H9 (cell line): Measurements from ENCODE around the gene ZBTB43. TPM values are rescaled to one million over a fixed set of nuclear protein-coding genes. Genes with fewer than 3 reads are reported as not detected.

Experiments
- DNase-seq: peaks from one replicate; pipeline ENCODE4 v3.0.0-alpha.2; 2017
- H2AFZ ChIP-seq: one replicate; pipeline ENCODE4 v1.6.1; 2013; ENCODE audit warnings: mild to moderate bottlenecking, low read length, control low read depth, moderate library complexity
- H2AK5ac ChIP-seq: 2 replicates; pipeline ENCODE4 v1.6.1; 2013; ENCODE audit warnings: low read length, control low read depth, mixed read lengths; ENCODE audit not compliant: insufficient read length
- H2BK120ac ChIP-seq: one replicate; pipeline ENCODE4 v1.6.1; 2013; ENCODE audit warnings: low read depth, mild to moderate bottlenecking, low read length, control low read depth, inconsistent platforms; ENCODE audit not compliant: poor library complexity, severe bottlenecking
- H2BK12ac ChIP-seq: 2 replicates; pipeline ENCODE4 v1.6.1; 2013; ENCODE audit warnings: low read length, control low read depth, mixed read lengths, low read depth; ENCODE audit not compliant: insufficient read length
- H2BK15ac ChIP-seq: 2 replicates; pipeline ENCODE4 v1.6.1; 2013; ENCODE audit warnings: low read depth, low read length, control low read depth
- H2BK20ac ChIP-seq: one replicate; pipeline ENCODE4 v1.6.1; 2013; ENCODE audit warnings: low read depth, mild to moderate bottlenecking, low read length, control low read depth, inconsistent platforms; ENCODE audit not compliant: poor library complexity, severe bottlenecking
- H2BK5ac ChIP-seq: 2 replicates; pipeline ENCODE4 v1.6.1; 2013; ENCODE audit warnings: low read length, control low read depth, mixed read lengths; ENCODE audit not compliant: insufficient read length
- H3K14ac ChIP-seq: 2 replicates; pipeline ENCODE4 v1.6.1; 2013; ENCODE audit warnings: low read length, control low read depth; ENCODE audit not compliant: insufficient read depth
- H3K18ac ChIP-seq: 2 replicates; pipeline ENCODE4 v1.6.1; 2013; ENCODE audit warnings: low read depth, mild to moderate bottlenecking, mixed read lengths, low read length, control low read depth; ENCODE audit not compliant: insufficient read length
- H3K23ac ChIP-seq: 2 replicates; pipeline ENCODE4 v1.6.1; 2013; ENCODE audit warnings: low read length, control low read depth, mixed read lengths, low read depth; ENCODE audit not compliant: insufficient read length
- H3K23me2 ChIP-seq: 2 replicates; pipeline ENCODE4 v1.6.1; 2013; ENCODE audit warnings: low read depth, mild to moderate bottlenecking, mixed read lengths, low read length, control low read depth; ENCODE audit not compliant: insufficient read length, poor library complexity, severe bottlenecking
- H3K27ac ChIP-seq: 2 replicates; pipeline ENCODE4 v1.5.1; 2013; ENCODE audit warnings: low read length, control low read depth, mixed read lengths, low read depth; ENCODE audit not compliant: insufficient read length
- H3K27me3 ChIP-seq: 2 replicates; pipeline ENCODE4 v1.6.1; 2013; ENCODE audit warnings: low read length, control low read depth, inconsistent platforms; ENCODE audit not compliant: insufficient read depth
- H3K4ac ChIP-seq: 2 replicates; pipeline ENCODE4 v1.6.1; 2013; ENCODE audit warnings: low read depth, mild to moderate bottlenecking, control low read depth, inconsistent platforms, low read length, moderate library complexity
- H3K4me1 ChIP-seq: 2 replicates; pipeline ENCODE4 v1.6.1; 2013; ENCODE audit warnings: low read length, control low read depth, inconsistent platforms; ENCODE audit not compliant: insufficient read depth
- H3K4me2 ChIP-seq: 2 replicates; pipeline ENCODE4 v1.6.1; 2013; ENCODE audit warnings: low read length, control low read depth, mixed read lengths; ENCODE audit not compliant: insufficient read length, insufficient read depth
- H3K56ac ChIP-seq: 2 replicates; pipeline ENCODE4 v1.6.1; 2013; ENCODE audit warnings: low read depth, mild to moderate bottlenecking, mixed read lengths, low read length, control low read depth; ENCODE audit not compliant: insufficient read length
- H3K79me1 ChIP-seq: 2 replicates; pipeline ENCODE4 v1.6.1; 2013; ENCODE audit warnings: low read depth, mild to moderate bottlenecking, moderate library complexity, low read length, control low read depth, inconsistent platforms; ENCODE audit not compliant: insufficient read depth, poor library complexity, severe bottlenecking
- H3K79me2 ChIP-seq: 2 replicates; pipeline ENCODE4 v1.6.1; 2013; ENCODE audit warnings: low read length, control low read depth, inconsistent platforms; ENCODE audit not compliant: insufficient read depth
- H3K9ac ChIP-seq: 2 replicates; pipeline ENCODE4 v1.6.1; 2013; ENCODE audit warnings: low read length, control low read depth, mixed read lengths; ENCODE audit not compliant: insufficient read length; ENCODE audit errors: extremely low read depth
- H3K9me3 ChIP-seq: one replicate; pipeline ENCODE4 v1.6.1; 2013; ENCODE audit warnings: low read depth, low read length, inconsistent platforms; ENCODE audit not compliant: control insufficient read depth
- H3T11ph ChIP-seq: one replicate; pipeline ENCODE4 v1.6.1; 2013; ENCODE audit warnings: mild to moderate bottlenecking, low read length, control low read depth, inconsistent platforms
- H4K20me1 ChIP-seq: one replicate; pipeline ENCODE4 v1.6.1; 2013; ENCODE audit not compliant: control insufficient read depth, insufficient read length, insufficient read depth
- H4K5ac ChIP-seq: 2 replicates; pipeline ENCODE4 v1.6.1; 2013; ENCODE audit warnings: low read depth, mild to moderate bottlenecking, mixed read lengths, low read length, control low read depth; ENCODE audit not compliant: insufficient read length
- H4K8ac ChIP-seq: replicated peaks from 2 replicates; pipeline ENCODE4 v1.6.1; 2013; ENCODE audit warnings: low read length, control low read depth, mixed read lengths, low read depth; ENCODE audit not compliant: insufficient read length
- H4K91ac ChIP-seq: 2 replicates; pipeline ENCODE4 v1.6.1; 2013; ENCODE audit warnings: low read depth, mild to moderate bottlenecking, moderate library complexity, mixed read lengths, low read length, control low read depth; ENCODE audit not compliant: insufficient read length
- H3K27ac Mint-ChIP-seq, 3 experiments: 2 replicates in 2 of 3; 3 replicates in 1 of 3; pipeline ENCODE4 v1.8.0; 2020 to 2021; ENCODE audit warnings: mixed read lengths in 3 of 3, mild to moderate bottlenecking in 1 of 3, moderate library complexity in 1 of 3
- H3K27me3 Mint-ChIP-seq: 2 replicates; pipeline ENCODE4 v1.8.0; 2021; ENCODE audit warnings: low read depth, mild to moderate bottlenecking, moderate library complexity, mixed read lengths
- H3K36me3 Mint-ChIP-seq, 3 experiments: 2 replicates in 2 of 3; 3 replicates in 1 of 3; pipeline ENCODE4 v1.8.0; 2020 to 2021; ENCODE audit warnings: low read depth in 3 of 3, mixed read lengths in 3 of 3; ENCODE audit not compliant: insufficient read depth in 1 of 3
- H3K4me1 Mint-ChIP-seq, 2 experiments: 2 replicates each; pipeline ENCODE4 v1.8.0; 2020; ENCODE audit warnings: mixed read lengths in 2 of 2
- H3K4me3 Mint-ChIP-seq, 2 experiments: 2 replicates in 1 of 2; 3 replicates in 1 of 2; pipeline ENCODE4 v1.8.0; 2020 to 2021; ENCODE audit warnings: mild to moderate bottlenecking in 2 of 2, mixed read lengths in 2 of 2, moderate library complexity in 1 of 2
- H3K9me3 Mint-ChIP-seq, 2 experiments: 2 replicates in 1 of 2; 3 replicates in 1 of 2; pipeline ENCODE4 v1.8.0; 2020; ENCODE audit warnings: mild to moderate bottlenecking in 2 of 2, mixed read lengths in 2 of 2, moderate library complexity in 1 of 2
- WGBS: extraction: QIAGEN DNeasy Blood & Tissue Kit; methylation state at CpG from one replicate; pipeline ENCODE4 v1.1.7; 2013; ENCODE audit warnings: missing lambda C conversion rate, low lambda C conversion rate, mixed read lengths; ENCODE audit not compliant: insufficient read length; ENCODE audit errors: extremely low coverage; 5-methylcytosine and 5-hydroxymethylcytosine counted together
- total RNA-seq: library from RNA; stranded (reverse); gene quantifications from 2 replicates; pipeline ENCODE4 v1.2.1, GENCODE V29; 2021
- TF ChIP-seq, protein P1 (sequence below): fragments of 200-600 bp; sonication (generic); conservative IDR thresholded peaks from 3 replicates; pipeline ENCODE4 v1.8.0; 2021; ENCODE audit warnings: antibody characterized with exemption, mild to moderate bottlenecking

The ZBTB43 gene
- total RNA-seq, 1 experiment from 2014 or later, result 15.7 TPM

DNA sequence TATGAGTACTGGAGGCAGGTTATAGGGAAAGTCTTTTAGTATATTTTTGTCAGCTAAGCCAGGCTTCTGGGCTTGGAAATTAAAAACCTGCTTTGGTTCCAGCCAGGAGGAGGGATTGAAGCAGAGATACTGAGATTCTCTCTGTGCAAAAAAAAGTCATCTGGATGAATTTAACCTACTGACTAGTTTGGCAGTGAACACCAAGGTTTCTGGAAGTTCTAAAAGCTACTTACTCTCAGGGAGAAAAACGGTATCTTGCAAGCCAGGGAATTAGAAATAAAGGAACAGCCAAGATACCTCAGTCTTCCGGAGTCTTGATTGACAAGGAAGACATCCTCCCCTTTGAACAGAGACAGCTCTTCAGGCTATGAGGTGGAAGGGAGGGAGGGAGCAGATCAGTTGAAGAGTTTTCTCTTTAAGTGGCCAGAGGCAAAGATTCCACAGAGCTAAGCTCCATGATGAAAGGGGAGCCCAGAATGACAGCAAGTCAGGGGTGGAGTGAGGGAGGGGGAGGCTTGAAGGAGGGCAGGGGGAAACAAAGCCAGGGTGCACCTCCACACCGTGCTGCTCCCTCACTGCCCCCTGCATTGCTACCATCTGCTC, 47.3 kb downstream of the ZBTB43 start:
- no peak overlapping the region for H3K4me2 ChIP-seq
- H3K79me1 ChIP-seq, result no peaks in the 10 kb centered on the region
- no peak overlapping the region for H2AFZ ChIP-seq
- H3K79me2 ChIP-seq, result no peaks in the 10 kb centered on the region
- no peak overlapping the region for H3K27ac ChIP-seq
- TF ChIP-seq, protein P1, sequence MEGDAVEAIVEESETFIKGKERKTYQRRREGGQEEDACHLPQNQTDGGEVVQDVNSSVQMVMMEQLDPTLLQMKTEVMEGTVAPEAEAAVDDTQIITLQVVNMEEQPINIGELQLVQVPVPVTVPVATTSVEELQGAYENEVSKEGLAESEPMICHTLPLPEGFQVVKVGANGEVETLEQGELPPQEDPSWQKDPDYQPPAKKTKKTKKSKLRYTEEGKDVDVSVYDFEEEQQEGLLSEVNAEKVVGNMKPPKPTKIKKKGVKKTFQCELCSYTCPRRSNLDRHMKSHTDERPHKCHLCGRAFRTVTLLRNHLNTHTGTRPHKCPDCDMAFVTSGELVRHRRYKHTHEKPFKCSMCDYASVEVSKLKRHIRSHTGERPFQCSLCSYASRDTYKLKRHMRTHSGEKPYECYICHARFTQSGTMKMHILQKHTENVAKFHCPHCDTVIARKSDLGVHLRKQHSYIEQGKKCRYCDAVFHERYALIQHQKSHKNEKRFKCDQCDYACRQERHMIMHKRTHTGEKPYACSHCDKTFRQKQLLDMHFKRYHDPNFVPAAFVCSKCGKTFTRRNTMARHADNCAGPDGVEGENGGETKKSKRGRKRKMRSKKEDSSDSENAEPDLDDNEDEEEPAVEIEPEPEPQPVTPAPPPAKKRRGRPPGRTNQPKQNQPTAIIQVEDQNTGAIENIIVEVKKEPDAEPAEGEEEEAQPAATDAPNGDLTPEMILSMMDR, result no peak
- no peaks in the 10 kb centered on the region for H3K27me3 ChIP-seq
- Mint-ChIP-seq H3K36me3 (no peaks in the 10 kb centered on the region; a peak in 1 of 7 replicates), H3K4me3 (no peak overlapping the region), H3K9me3 (no peaks in the 10 kb centered on the region), H3K27ac (no peak overlapping the region), H3K4me1 (peaks cover 10 to 11% of the 10 kb centered on the region in 2 experiments), H3K27me3 (peaks cover 31% of the 10 kb centered on the region)
- no peak overlapping the region for H3K9ac ChIP-seq
- H3K9me3 ChIP-seq, result no peaks in the 10 kb centered on the region
- no peak overlapping the region for H4K91ac ChIP-seq
- H2BK5ac ChIP-seq, result no peak overlapping the region
- no peak overlapping the region for H2BK12ac ChIP-seq
- no peaks in the 10 kb centered on the region for H4K20me1 ChIP-seq
- H3K23ac ChIP-seq, result no peak overlapping the region
- no peaks in the 10 kb centered on the region for H3K23me2 ChIP-seq
- no peak overlapping the region for H3T11ph ChIP-seq
- no peak overlapping the region for H3K14ac ChIP-seq
- H2BK20ac ChIP-seq, result no peak overlapping the region
- no peak overlapping the region for H3K4ac ChIP-seq
- no peak overlapping the region for H3K56ac ChIP-seq
- no peak overlapping the region for H4K8ac ChIP-seq
- no peak overlapping the region for H2BK120ac ChIP-seq
- no peak for DNase-seq
- H2BK15ac ChIP-seq, result no peak overlapping the region
- H4K5ac ChIP-seq, result no peak overlapping the region
- H3K18ac ChIP-seq, result no peak overlapping the region
- WGBS, result no CpG with 5 or more reads among the region's 3 CpGs
- H3K4me1 ChIP-seq, result no peaks in the 10 kb centered on the region; the same call in 1 of the 2 replicates
- no peak overlapping the region for H2AK5ac ChIP-seq
